IMR-90 (cell line): ENCODE data around the gene MLLT10. TPM values are rescaled to one million over a fixed set of nuclear protein-coding genes. Genes with fewer than 3 reads are reported as not detected.

Source experiments
- ATAC-seq: fragments of 200-7000 bp; cut with Tn5 transposase; 2 replicates; pipeline ENCODE4 v1.9.1; 2020; ENCODE audit warnings: low read depth, mild to moderate bottlenecking, moderate library complexity
- BruUV-seq: library from RNA; stranded (reverse); fragments of 400-500 nt; replicated peaks from 2 replicates; lab custom pipeline; 2021; lab: Mats Ljungman, UMichigan
- CTCF ChIA-PET: fragments of 300-600 bp; formaldehyde crosslinking; extraction: SDS; loops from one replicate; lab custom pipeline; 2021; ENCODE audit warnings: antibody characterized with exemption; lab: Yijun Ruan, JAX
- POLR2A ChIA-PET: fragments of 300-600 bp; sonication (Branson Sonifier 250); formaldehyde crosslinking; loops from one replicate; lab custom pipeline; 2022; ENCODE audit warnings: antibody characterized with exemption; ENCODE audit not compliant: unreplicated experiment; lab: Charles Lee
- DNase-seq: peaks from one replicate; pipeline ENCODE4 v3.0.0; 2013
- H2AFZ ChIP-seq: replicated peaks from 2 replicates; pipeline ENCODE3; 2013; ENCODE audit warnings: low read length, mild to moderate bottlenecking; ENCODE audit not compliant: poor library complexity
- H2AK5ac ChIP-seq: 2 replicates; pipeline ENCODE4 v1.6.1; 2013; ENCODE audit warnings: low read depth, low read length, inconsistent platforms
- H2AK9ac ChIP-seq: replicated peaks from 2 replicates; pipeline ENCODE3; 2013; ENCODE audit warnings: mild to moderate bottlenecking, low read depth, low read length, moderate library complexity; ENCODE audit not compliant: poor library complexity
- H2BK120ac ChIP-seq: 2 replicates; pipeline ENCODE4 v1.6.1; 2013; ENCODE audit warnings: low read depth, low read length, inconsistent platforms
- H2BK15ac ChIP-seq: 3 replicates; pipeline ENCODE4 v1.6.1; 2013; ENCODE audit warnings: low read depth, low read length, inconsistent platforms
- H2BK20ac ChIP-seq: 2 replicates; pipeline ENCODE4 v1.6.1; 2013; ENCODE audit warnings: low read depth, mild to moderate bottlenecking, inconsistent platforms, low read length, moderate library complexity
- H2BK5ac ChIP-seq: 2 replicates; pipeline ENCODE4 v1.6.1; 2013; ENCODE audit warnings: mild to moderate bottlenecking, low read depth, low read length, inconsistent platforms; ENCODE audit not compliant: poor library complexity, severe bottlenecking
- H3K14ac ChIP-seq: replicated peaks from 2 replicates; pipeline ENCODE4 v1.6.1; 2013; ENCODE audit warnings: low read depth, low read length, inconsistent platforms
- H3K18ac ChIP-seq: 2 replicates; pipeline ENCODE4 v1.6.1; 2013; ENCODE audit warnings: low read depth, low read length, control low read depth
- H3K23ac ChIP-seq: 2 replicates; pipeline ENCODE4 v1.6.1; 2013; ENCODE audit warnings: low read depth, low read length, inconsistent platforms
- H3K27ac ChIP-seq: 2 replicates; pipeline ENCODE4 v1.5.1; 2013; ENCODE audit warnings: mild to moderate bottlenecking, control low read depth, low read length; ENCODE audit not compliant: insufficient read depth
- H3K27me3 ChIP-seq: 2 replicates; pipeline ENCODE4 v1.6.1; 2013; ENCODE audit warnings: low read length; ENCODE audit not compliant: control insufficient read depth, insufficient read depth
- H3K36me3 ChIP-seq: 2 replicates; pipeline ENCODE4 v1.6.1; 2013; ENCODE audit warnings: low read length, mixed read lengths; ENCODE audit not compliant: control insufficient read depth, insufficient read depth
- H3K4ac ChIP-seq: 2 replicates; pipeline ENCODE4 v1.6.1; 2013; ENCODE audit warnings: low read depth, low read length, inconsistent platforms
- H3K4me1 ChIP-seq: 2 replicates; pipeline ENCODE4 v1.6.1; 2013; ENCODE audit warnings: low read length, mixed read lengths; ENCODE audit not compliant: control insufficient read depth, insufficient read depth
- H3K4me2 ChIP-seq: 2 replicates; pipeline ENCODE4 v1.6.1; 2013; ENCODE audit warnings: low read depth, mild to moderate bottlenecking, control low read depth, low read length, moderate library complexity
- H3K4me3 ChIP-seq: 2 replicates; pipeline ENCODE4 v1.5.1; 2013; ENCODE audit warnings: low read depth, mild to moderate bottlenecking, control low read depth, low read length, moderate library complexity; ENCODE audit not compliant: insufficient read depth
- H3K56ac ChIP-seq: 2 replicates; pipeline ENCODE4 v1.6.1; 2013; ENCODE audit warnings: low read length, inconsistent platforms; ENCODE audit not compliant: insufficient read depth; ENCODE audit errors: extremely low read depth
- H3K79me1 ChIP-seq, 2 experiments: 2 replicates each; pipeline ENCODE4 v1.6.1; 2013; ENCODE audit warnings: low read length in 2 of 2, inconsistent platforms in 1 of 2, low read depth in 1 of 2
- H3K9ac ChIP-seq: 2 replicates; pipeline ENCODE4 v1.6.1; 2013; ENCODE audit warnings: low read depth, low read length, control low read depth
- H3K9me1 ChIP-seq: 2 replicates; pipeline ENCODE4 v1.6.1; 2013; ENCODE audit warnings: low read length, inconsistent platforms; ENCODE audit not compliant: insufficient read depth
- H3K9me3 ChIP-seq: 2 replicates; pipeline ENCODE4 v1.6.1; 2013; ENCODE audit warnings: low read length; ENCODE audit not compliant: control insufficient read depth, insufficient read depth
- H4K20me1 ChIP-seq: 2 replicates; pipeline ENCODE4 v1.6.1; 2013; ENCODE audit warnings: low read length, inconsistent platforms; ENCODE audit not compliant: insufficient read depth
- H4K5ac ChIP-seq: 2 replicates; pipeline ENCODE4 v1.6.1; 2013; ENCODE audit warnings: mild to moderate bottlenecking, low read depth, low read length, control low read depth
- H4K8ac ChIP-seq, 2 experiments: 2 replicates each; pipeline ENCODE4 v1.6.1; 2013; ENCODE audit warnings: low read depth in 2 of 2, low read length in 2 of 2, control low read depth in 1 of 2, inconsistent platforms in 1 of 2
- H4K91ac ChIP-seq: 2 replicates; pipeline ENCODE4 v1.6.1; 2013; ENCODE audit warnings: low read depth, low read length, inconsistent platforms; ENCODE audit not compliant: insufficient read depth
- CHD1 ChIP-seq: IDR thresholded peaks from 2 replicates; pipeline ENCODE4 v1.6.1; 2012; ENCODE audit warnings: low read depth, low read length, improper control_type of control experiment
- ELK1 ChIP-seq: fragments of 150-350 bp; IDR thresholded peaks from 2 replicates; pipeline ENCODE4 v1.6.1; 2016; ENCODE audit warnings: low read depth, mild to moderate bottlenecking, low read length, moderate library complexity, borderline replicate concordance
- MXI1 ChIP-seq: IDR thresholded peaks from 2 replicates; pipeline ENCODE4 v1.6.1; 2012; ENCODE audit warnings: low read depth, mild to moderate bottlenecking, low read length, moderate library complexity, borderline replicate concordance
- SMC3 ChIP-seq: fragments of 150-350 bp; IDR thresholded peaks from 2 replicates; pipeline ENCODE4 v1.6.1; 2016; ENCODE audit warnings: low read depth, mild to moderate bottlenecking, antibody characterized with exemption, low read length, moderate library complexity
- WGBS, 2 experiments: methylation state at CpG; one replicate each; pipeline versions ENCODE4 v1.1.5 to v1.1.7; 2013; ENCODE audit warnings: missing lambda C conversion rate in 2 of 2; ENCODE audit not compliant: insufficient read length in 1 of 2; ENCODE audit errors: extremely low coverage in 2 of 2; 5-methylcytosine and 5-hydroxymethylcytosine counted together
- dilution Hi-C: fragments of 300-500 bp; cut with HindIII; formaldehyde crosslinking; loops from one replicate; pipeline ENCODE4 v1.14.3; 2018; ENCODE audit warnings: low sequenced_read_pairs; ENCODE audit not compliant: unreplicated experiment
- in situ Hi-C: fragments of 300-500 bp; cut with MboI; formaldehyde crosslinking; loops from 3 replicates; pipeline ENCODE4 v1.14.3; 2019; ENCODE audit warnings: low sequenced_read_pairs, inconsistent platforms, mixed read lengths
- intact Hi-C: fragments of 100-400 bp; cut with micrococcal nuclease; formaldehyde crosslinking; loops from 2 replicates; pipeline ENCODE4 v1.10.0; 2022
- polyA plus RNA-seq, 3 experiments: library from polyadenylated mRNA; depleted of rRNA; stranded (reverse); fragments of >200 nt; gene quantifications; 2 replicates each; pipeline ENCODE4 v1.2.3, GENCODE V29; 2012; ENCODE audit warnings: low replicate concordance in 1 of 3
- total RNA-seq: library from RNA; depleted of rRNA; stranded (reverse); fragments of >200 nt; gene quantifications from 2 replicates; pipeline ENCODE4 v1.2.3, GENCODE V29; 2012

Gene MLLT10
- total and polyA plus RNA-seq, 2 of the 4 experiments (the other 2 are of a cell fraction): 22.5 to 29.0 TPM

- peak overlapping the region; percentile 64 for H3K9ac ChIP-seq
- intact Hi-C loops (loop anchor here (1.0 to 5.0 kb wide), 3 partner anchors 19 to 217 kb away; partner anchors contain the start of gene MLLT10), dilution Hi-C loops (no loop called here), in situ Hi-C loops (loop anchor here (25.0 kb wide), 3 partner anchors 797 to 1097 kb away; partner anchors contain the start of genes BMI1 and COMMD3)
- no peak overlapping the region for H2BK120ac ChIP-seq
- ATAC-seq (no peak), DNase-seq (no peak)
- no TSS peak for BruUV-seq
- no peaks in the 10 kb centered on the region for H4K20me1 ChIP-seq
- H4K91ac ChIP-seq: no peak overlapping the region
- no peak overlapping the region for H2AK5ac ChIP-seq
- H3K4me3 ChIP-seq: peak overlapping the region; percentile 95
- ChIA-PET POLR2A (interaction anchor here (0.6 to 1.4 kb wide), 2 partner anchors 10 to 199 kb away, joined by 3 read pairs; partner anchors contain the start of gene SKIDA1), CTCF (interaction anchor here (0.6 to 1.7 kb wide), 2 partner anchors 8 to 19 kb away, joined by 3 to 6 read pairs; no protein-coding TSS in a partner anchor)
- no peak overlapping the region; the same call in 1 of the 2 replicates for H4K5ac ChIP-seq
- peak overlapping the region; percentile 53 for H3K23ac ChIP-seq
- peak overlapping the region in 1 of 2 experiments; percentile 29; a peak in 1 of 4 replicates for H4K8ac ChIP-seq
- H3K79me1 ChIP-seq: peaks cover 0 to 3% of the 10 kb centered on the region in 2 experiments; a peak in 1 of 4 replicates
- no peaks in the 10 kb centered on the region for H3K27me3 ChIP-seq
- H3K4me2 ChIP-seq: peak overlapping the region; percentile 71
- H3K18ac ChIP-seq: peak overlapping the region; percentile 51; the same call in 1 of the 2 replicates
- H3K9me1 ChIP-seq: no peaks in the 10 kb centered on the region
- H2AFZ ChIP-seq: peak overlapping the region; percentile 95
- H3K4ac ChIP-seq: no peak overlapping the region
- H2AK9ac ChIP-seq: no peak overlapping the region
- no peak for TF ChIP-seq ELK1
- TF ChIP-seq MXI1: no peak
- no peak for TF ChIP-seq SMC3
- no peak for TF ChIP-seq CHD1
- no peak overlapping the region for H2BK5ac ChIP-seq
- H2BK20ac ChIP-seq: no peak overlapping the region
- H3K4me1 ChIP-seq: peaks cover 3% of the 10 kb centered on the region
- no peak overlapping the region for H3K56ac ChIP-seq
- H3K27ac ChIP-seq: peak overlapping the region; percentile 71; the same call in 1 of the 2 replicates
- 13% methylated on average over 3 of the region's 15 CpGs; no CpG with 5 or more reads in 1 of the 2 experiments for WGBS, 2 experiments
- H3K14ac ChIP-seq: 0 out of 2 replicates have a peak overlapping the region, but pooled peaks have one; percentile 22
- H3K36me3 ChIP-seq: no peaks in the 10 kb centered on the region
- peak overlapping the region; percentile 44; the same call in 1 of the 3 replicates for H2BK15ac ChIP-seq
- no peaks in the 10 kb centered on the region for H3K9me3 ChIP-seq
Measured at GRCh38 chr10:21515361-21516241, 18.4 kb upstream of the MLLT10 start.
